CD4-positive, alpha-beta T cell treated with Interleukin-2 at 100 ng/mL for 4 hours (primary cell): ENCODE results near the gene TOP2A.
A peak's percentile ranks its signal among the peaks of the same experiment; 100 is the strongest.

Source experiments
- DNase-seq: peaks from one replicate; pipeline ENCODE4 v3.0.0-alpha.2; 2020; ENCODE audit warnings: low spot score

The TOP2A gene

DNA sequence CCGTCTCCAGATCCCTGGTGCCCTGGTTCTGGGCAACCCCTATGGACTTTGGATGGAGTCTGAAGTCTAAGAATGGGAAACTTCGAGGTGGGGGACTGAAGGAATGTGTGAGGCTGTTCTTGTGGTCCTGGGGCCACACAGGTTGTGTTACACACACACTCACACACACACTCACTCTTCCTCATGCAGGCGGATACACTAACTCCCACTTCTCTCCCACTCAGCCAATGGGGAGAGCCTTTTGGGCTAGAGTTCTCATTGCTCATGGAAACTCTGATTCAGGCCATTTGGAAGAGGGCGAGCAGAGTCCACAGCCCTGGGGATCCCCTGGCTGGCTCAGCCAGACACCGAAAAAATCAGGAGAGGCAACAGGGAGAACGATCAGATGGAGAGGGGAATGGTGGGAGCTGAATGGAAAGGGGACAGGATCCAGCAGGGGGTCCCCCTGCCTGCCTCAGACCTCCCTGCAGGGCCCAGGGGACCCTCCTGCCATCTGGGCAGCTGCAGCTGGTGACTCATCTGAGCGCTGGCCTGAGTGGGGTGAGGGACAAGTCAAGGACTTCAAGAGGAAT is 34.6 kb upstream of the TOP2A start:
- DNase-seq, result no peak

GRCh38 chr17:40451420-40451819 is 33.7 kb upstream of the TOP2A start:
- DNase-seq, result no peak

- DNase-seq, result peak; percentile 43
Measured at GRCh38 chr17:40450175-40450574, 32.5 kb upstream of the TOP2A start.

- DNase-seq, result no peak
Measured at GRCh38 chr17:40448639-40449261, 31.1 kb upstream of the TOP2A start.

DNA sequence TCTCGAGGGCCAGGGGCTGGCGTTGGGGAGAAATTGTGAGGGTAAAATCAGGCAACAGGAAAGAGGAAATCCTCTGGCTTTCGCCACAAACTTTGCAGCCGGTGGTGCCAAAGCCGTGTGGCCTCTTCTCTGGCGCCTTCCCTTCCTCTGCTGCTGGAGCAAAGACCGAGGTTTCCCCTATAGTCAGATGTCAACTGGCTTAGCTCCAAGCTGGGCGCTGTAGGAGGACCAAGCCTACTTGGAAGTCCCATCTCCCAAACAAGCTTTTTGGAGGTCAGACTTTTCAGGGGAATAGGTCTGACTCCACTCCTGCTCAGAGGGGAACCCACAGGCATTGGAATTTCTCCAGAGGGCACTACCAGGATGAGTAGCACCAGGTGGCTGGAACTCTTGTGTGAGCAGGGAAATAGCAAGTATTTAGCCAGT is 30.5 kb upstream of the TOP2A start:
- no peak for DNase-seq

DNA sequence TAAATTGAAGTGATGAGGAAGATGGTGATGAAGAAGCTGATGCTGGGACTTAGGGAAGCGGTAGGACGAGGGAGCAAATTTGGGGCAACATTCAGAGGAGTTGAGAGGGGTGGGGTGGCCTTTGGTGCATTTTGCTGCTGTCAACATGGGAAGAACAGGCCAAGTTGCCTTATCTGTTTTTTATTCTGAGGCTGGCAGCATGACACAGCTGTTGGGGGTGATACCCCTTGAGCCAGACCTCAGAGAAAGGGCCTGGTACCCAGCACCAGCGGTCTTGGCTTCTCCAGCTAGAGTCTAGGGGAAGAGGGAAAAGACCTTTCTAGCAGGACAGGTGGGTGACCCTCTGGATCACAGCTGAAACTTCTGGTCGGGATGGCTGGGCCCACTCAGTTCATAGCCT is 30.1 kb upstream of the TOP2A start:
- no peak for DNase-seq

DNA sequence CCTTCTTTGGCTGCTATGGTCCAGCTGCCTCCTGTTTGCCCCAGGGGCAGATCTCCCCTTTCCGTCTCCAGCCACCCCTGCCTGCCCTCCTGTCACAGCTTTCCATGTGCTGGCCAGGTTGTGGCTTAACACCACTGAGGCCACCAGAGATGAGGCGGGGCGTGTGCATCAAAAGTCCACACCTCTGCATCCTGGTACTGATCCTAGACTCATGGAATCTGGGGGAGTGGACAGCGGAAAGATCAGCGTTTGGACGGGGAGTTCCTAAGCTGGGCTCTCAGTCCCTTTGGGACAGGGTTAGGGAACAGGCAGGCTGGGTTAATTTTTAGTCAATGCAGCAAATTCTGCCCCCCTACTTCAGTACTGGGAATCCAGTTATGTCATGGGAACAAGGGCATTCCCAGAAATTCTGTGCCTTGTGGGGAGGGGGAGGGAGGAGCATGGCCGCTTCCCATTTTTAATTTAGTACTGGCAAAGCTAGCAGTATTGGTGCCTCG is 29.5 kb upstream of the TOP2A start:
- DNase-seq, result no peak

DNA sequence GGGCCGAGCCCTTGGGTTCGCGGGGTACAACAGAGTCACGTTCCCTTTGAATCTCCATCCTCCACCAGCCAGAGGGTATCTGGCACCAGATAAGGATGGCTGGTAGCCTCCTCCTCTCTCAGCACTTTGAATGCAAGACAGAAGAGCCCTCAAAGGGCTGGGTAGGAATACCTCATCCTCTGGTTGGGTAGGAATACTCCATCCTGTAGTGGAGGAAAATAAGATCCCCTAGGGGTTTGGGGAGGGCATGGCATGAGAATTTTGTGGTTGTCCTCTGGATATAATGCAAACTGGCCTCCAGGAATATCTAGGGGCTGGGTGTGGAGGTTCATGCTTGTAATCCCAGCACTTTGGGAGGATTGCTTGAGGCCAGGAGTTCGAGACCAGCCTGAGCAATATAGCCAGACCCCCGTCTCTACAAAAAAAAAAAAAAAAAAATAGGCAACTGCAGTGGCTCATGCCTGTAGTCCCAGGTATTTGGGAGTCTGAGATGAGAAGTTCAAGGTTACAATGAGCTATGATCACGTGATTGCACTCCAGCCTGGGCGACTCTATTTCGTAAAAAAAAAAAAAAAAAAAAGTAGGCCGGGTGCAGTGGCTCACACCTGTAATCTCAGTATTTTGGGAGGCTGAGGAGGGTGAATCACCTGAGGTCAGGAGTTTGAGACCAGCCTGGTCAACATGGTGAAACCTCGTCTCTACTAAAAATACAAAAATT is 28.2 kb upstream of the TOP2A start:
- no peak for DNase-seq

GRCh38 chr17:40443988-40444899 is 26.5 kb upstream of the TOP2A start:
- DNase-seq, result no peak

DNA sequence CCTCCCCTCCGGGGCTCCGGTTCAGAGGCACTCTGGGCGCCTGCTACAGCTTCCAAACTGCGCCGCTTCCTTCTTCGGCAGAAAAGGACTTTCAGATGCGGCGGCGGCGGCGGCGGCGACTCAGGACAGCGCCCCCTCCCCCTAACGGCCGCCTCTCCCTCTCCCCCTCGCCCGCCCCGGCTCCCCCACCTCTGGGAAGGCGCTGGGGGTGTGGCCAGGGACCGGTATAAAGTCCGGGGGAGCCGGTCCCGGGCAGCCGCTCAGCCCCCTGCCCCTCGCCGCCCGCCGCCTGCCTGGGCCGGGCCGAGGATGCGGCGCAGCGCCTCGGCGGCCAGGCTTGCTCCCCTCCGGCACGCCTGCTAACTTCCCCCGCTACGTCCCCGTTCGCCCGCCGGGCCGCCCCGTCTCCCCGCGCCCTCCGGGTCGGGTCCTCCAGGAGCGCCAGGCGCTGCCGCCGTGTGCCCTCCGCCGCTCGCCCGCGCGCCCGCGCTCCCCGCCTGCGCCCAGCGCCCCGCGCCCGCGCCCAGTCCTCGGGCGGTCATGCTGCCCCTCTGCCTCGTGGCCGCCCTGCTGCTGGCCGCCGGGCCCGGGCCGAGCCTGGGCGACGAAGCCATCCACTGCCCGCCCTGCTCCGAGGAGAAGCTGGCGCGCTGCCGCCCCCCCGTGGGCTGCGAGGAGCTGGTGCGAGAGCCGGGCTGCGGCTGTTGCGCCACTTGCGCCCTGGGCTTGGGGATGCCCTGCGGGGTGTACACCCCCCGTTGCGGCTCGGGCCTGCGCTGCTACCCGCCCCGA is 25.7 kb upstream of the TOP2A start, which contains the start of gene IGFBP4:
TSS of gene IGFBP4 (plus strand) at position 255 of the 792 bp plus-strand sequence. CDS start at position 541, 286 bp downstream.
- DNase-seq, result peak; percentile 67

- DNase-seq, result no peak
Measured at GRCh38 chr17:40442392-40443195, 24.9 kb upstream of the TOP2A start.

DNA sequence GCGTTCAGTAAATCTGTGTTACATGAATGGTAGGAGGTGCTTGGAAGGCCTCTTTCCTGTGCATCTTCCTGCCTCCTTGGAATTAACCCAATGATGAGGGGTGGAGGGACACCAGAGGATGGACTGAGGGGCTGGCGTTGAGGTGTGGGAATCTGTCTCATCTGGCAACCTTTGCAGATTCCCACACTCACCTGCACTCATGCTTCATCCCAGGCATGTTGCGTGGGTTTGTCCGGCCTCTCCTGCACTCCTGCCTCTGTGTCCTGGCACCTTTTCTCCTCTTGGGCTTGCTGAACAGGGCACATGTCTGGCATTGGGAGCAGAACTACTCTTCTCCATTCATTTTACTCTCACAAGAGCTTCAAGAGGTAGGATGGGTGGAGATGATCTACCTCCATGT is 22.5 kb upstream of the TOP2A start:
- DNase-seq, result no peak

- no peak for DNase-seq
Measured at GRCh38 chr17:40437095-40437732, 19.5 kb upstream of the TOP2A start.

GRCh38 chr17:40436636-40437035 is 18.9 kb upstream of the TOP2A start:
- no peak for DNase-seq

DNA sequence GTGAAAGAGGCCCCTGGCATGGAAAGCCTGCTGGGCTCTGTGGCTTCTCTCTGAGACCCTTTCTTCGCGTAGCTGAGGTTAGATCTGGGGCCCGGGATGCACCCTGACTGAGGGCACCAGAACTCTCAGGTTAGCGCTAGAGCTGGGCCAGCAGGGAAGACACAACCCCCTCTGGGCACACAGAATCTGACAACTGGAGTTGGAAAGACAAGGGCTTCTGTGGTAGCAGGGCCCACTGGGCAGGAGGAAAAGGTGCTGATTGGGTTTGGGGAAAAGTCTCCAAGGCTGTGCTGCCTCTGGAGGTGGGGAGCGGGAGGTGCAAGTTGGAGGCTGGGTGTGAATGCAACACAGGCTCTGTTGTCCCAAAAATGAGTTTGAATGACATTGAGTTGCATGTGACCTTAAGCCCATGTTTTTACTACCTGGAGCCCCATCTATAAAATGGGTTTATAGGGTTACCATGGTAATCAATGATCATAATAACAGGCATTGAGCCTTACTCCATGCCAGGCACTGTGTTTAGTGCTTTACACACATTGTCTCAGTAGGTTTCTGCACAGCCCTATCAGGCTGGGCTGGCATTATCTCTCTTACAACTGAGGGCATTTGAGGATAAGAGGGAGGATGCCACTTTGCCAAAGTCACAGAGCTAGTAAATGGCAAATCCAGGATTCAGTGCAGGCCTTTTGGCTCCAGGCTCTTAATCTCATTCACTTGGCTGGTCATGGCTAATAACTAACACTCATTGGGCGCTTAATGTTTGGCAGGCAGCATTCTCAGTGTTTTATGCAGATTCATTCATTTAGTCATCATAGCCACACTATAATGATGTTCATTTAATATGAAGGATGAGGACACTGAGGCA is 16.1 kb upstream of the TOP2A start:
- DNase-seq, result peak; percentile 17

- DNase-seq, result no peak
Measured at GRCh38 chr17:40432864-40433528, 15.3 kb upstream of the TOP2A start.

DNA sequence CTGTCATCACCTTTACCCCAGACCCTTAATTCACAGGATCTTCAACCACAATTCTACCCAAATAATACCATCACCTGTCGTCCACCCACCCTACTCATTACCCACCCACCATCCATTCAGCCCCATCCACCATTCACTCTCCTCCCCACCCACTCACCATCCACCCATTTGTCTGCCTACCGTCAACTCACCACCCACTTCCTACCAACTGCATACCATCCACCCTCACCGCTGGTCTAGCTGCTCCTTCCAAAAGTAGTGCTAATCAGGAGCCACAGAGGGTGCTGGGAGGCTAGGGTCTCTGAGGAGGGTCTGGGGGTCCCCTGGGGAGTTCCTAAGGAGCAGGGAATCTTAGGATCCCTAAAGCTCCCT is 13.5 kb upstream of the TOP2A start:
- DNase-seq, result no peak
